ENCODE data around the gene EFCAB6.

The EFCAB6 gene

GRCh38 chr22:43479301-43479950, 332.7 kb downstream of the EFCAB6 start:
- no peak for DNase-seq (ENCODE audit: low read depth)

All from activated T-helper 9 cell treated with anti-CD3 and anti-CD28 coated beads, Interleukin-2, amount 50 U/mL, for 16 hours (primary cell).